ENCODE measurements around the gene SERTAD2. TPM values are rescaled to one million over a fixed set of nuclear protein-coding genes. Genes with fewer than 3 reads are reported as not detected.

SERTAD2 gene
- total and polyA plus RNA-seq, 7 donors, result 3.3 to 13.2 (median 10.3) TPM

GRCh38 chr2:64634345-64635267 is 19.1 kb downstream of the SERTAD2 start:
- DNase-seq, result peak; percentile 59 to 85
- H3K27me3 ChIP-seq (ENCODE audit: insufficient read depth in 3 of 3, low read length in 2 of 3), result no peaks in the 10 kb centered on the region
- no peak for TF ChIP-seq CTCF (IDR thresholded peaks at IDR 0.05)
- H3K4me1 ChIP-seq, result peaks cover 28% of the 10 kb centered on the region
- ATAC-seq, result peak in 3 of 4 donors; percentile 39 to 51 (median 45)
- intact Hi-C loops (cut with DNase I), result no loop called here
- H3K4me3 ChIP-seq, result no peak overlapping the region
- no peaks in the 10 kb centered on the region for H3K9me3 ChIP-seq
- no peak overlapping the region for H3K27ac ChIP-seq
- peaks cover 0 to 46% of the 10 kb centered on the region in 2 donors for H3K36me3 ChIP-seq (ENCODE audit: insufficient read depth in 1 of 2, low read depth in 1 of 2)
- 80 to 91% (median 82%) methylated on average over 11 of the region's 11 CpGs for WGBS, 3 donors

GRCh38 chr2:64632835-64633819 is 20.6 kb downstream of the SERTAD2 start:
- Histone ChIP-seq H3K27me3 (ENCODE audit: insufficient read depth in 3 of 3, low read length in 2 of 3) (no peaks in the 10 kb centered on the region), H3K36me3 (ENCODE audit: insufficient read depth in 1 of 2, low read depth in 1 of 2) (peaks cover 0 to 46% of the 10 kb centered on the region in 2 donors), H3K4me3 (no peak overlapping the region), H3K9me3 (no peaks in the 10 kb centered on the region), H3K27ac (no peak overlapping the region), H3K4me1 (peaks cover 22% of the 10 kb centered on the region)
- intact Hi-C loops (cut with DNase I), result no loop called here
- ATAC-seq (no peak), DNase-seq (no peak)
- WGBS, 3 donors, result 77 to 88% (median 83%) methylated on average over 9 of the region's 9 CpGs
- no peak for TF ChIP-seq CTCF (IDR thresholded peaks at IDR 0.05)

GRCh38 chr2:64631771-64632170 is 21.9 kb downstream of the SERTAD2 start:
- intact Hi-C loops (cut with DNase I), result no loop called here
- no peak for DNase-seq
- no peak for TF ChIP-seq CTCF (IDR thresholded peaks at IDR 0.05)
- H3K9me3 ChIP-seq, result no peaks in the 10 kb centered on the region
- no peaks in the 10 kb centered on the region for H3K27me3 ChIP-seq (ENCODE audit: insufficient read depth in 3 of 3, low read length in 2 of 3)
- H3K4me3 ChIP-seq, result no peak overlapping the region
- no peak overlapping the region for H3K27ac ChIP-seq
- peaks cover 17% of the 10 kb centered on the region for H3K4me1 ChIP-seq
- peaks cover 0 to 46% of the 10 kb centered on the region in 2 donors for H3K36me3 ChIP-seq (ENCODE audit: insufficient read depth in 1 of 2, low read depth in 1 of 2)
- no peak for ATAC-seq
- 81 to 94% (median 93%) methylated on average over 3 of the region's 3 CpGs for WGBS, 3 donors

GRCh38 chr2:64630752-64631151 is 23.0 kb downstream of the SERTAD2 start:
- Histone ChIP-seq H3K36me3 (ENCODE audit: insufficient read depth in 1 of 2, low read depth in 1 of 2) (peaks cover 0 to 40% of the 10 kb centered on the region in 2 donors), H3K4me1 (peaks cover 16% of the 10 kb centered on the region), H3K27me3 (ENCODE audit: insufficient read depth in 3 of 3, low read length in 2 of 3) (no peaks in the 10 kb centered on the region), H3K4me3 (no peak overlapping the region), H3K9me3 (no peaks in the 10 kb centered on the region), H3K27ac (no peak overlapping the region)
- intact Hi-C loops (cut with DNase I), result no loop called here
- DNase-seq, result no peak
- WGBS, 3 donors, result 88 to 91% (median 91%) methylated on average over 10 of the region's 10 CpGs
- ATAC-seq, result no peak
- no peak for TF ChIP-seq CTCF (IDR thresholded peaks at IDR 0.05)
